ENCODE measurements around the gene SWAP70. TPM values are rescaled to one million over a fixed set of nuclear protein-coding genes. Genes with fewer than 3 reads are reported as not detected.

The SWAP70 gene
- total and polyA plus RNA-seq, 10 of the 15 experiments (the other 5 are each of a cell fraction or from before 2014, with no cell fraction given): 20.6 to 62.4 (median 41.7) TPM

- POLR2A ChIA-PET: no interaction called here
These were observed 109.6 kb downstream of the SWAP70 start for GRCh38 chr11:9773524-9773923.

GRCh38 chr11:9774109-9774508 lies 110.2 kb downstream of the SWAP70 start:
- ATAC-seq (no peak), FAIRE-seq (no peak), DNase-seq (ENCODE audit: low read depth, low spot score) (no peak)
- ChIA-PET SMC1A (ENCODE audit: uncharacterized antibody, unreplicated experiment) (no interaction called here), CTCF (no interaction called here), RAD21 (ENCODE audit: unreplicated experiment) (no interaction called here), POLR2A (no interaction called here)
- no peaks in the 10 kb centered on the region for H4K20me1 ChIP-seq (ENCODE audit: control insufficient read depth, insufficient read depth)
- no peaks in the 10 kb centered on the region for H3K9me3 ChIP-seq (replicated peaks; ENCODE audit: control insufficient read depth, insufficient read depth, low read length)
- in situ Hi-C loops (cut with MboI): no loop called here
- no peaks in the 10 kb centered on the region for H3K27me3 ChIP-seq (replicated peaks in 1 of 2; ENCODE audit: control insufficient read depth in 2 of 2, insufficient read depth in 2 of 2, low read length in 1 of 2)
- H2AFZ ChIP-seq (ENCODE audit: control insufficient read depth, low read depth, low read length): no peak overlapping the region
- no peak overlapping the region for H3K4me3 ChIP-seq
- no peak overlapping the region for H3K4me2 ChIP-seq (ENCODE audit: control insufficient read depth, insufficient read depth)
- no peak overlapping the region for H3K27ac ChIP-seq (ENCODE audit: control insufficient read depth, insufficient read depth)
- H3K9ac ChIP-seq (ENCODE audit: control insufficient read depth, insufficient read depth, low read length): no peak overlapping the region
- BruUV-seq (replicated peaks): no TSS peak
- no peaks in the 10 kb centered on the region for H3K36me3 ChIP-seq (ENCODE audit: control insufficient read depth in 2 of 2, insufficient read depth in 2 of 2, low read length in 1 of 2)
- H3K4me1 ChIP-seq (ENCODE audit: control insufficient read depth, insufficient read depth, low read length): no peaks in the 10 kb centered on the region
- intact Hi-C loops (cut with micrococcal nuclease; ENCODE audit: unreplicated experiment): no loop called here
- no peaks in the 10 kb centered on the region for H3K79me2 ChIP-seq (ENCODE audit: control insufficient read depth, insufficient read depth, low read length)
- no peak for TF ChIP-seq SMAD1 (IDR thresholded peaks at IDR 0.05; ENCODE audit: low read depth, partially characterized antibody)
- TF ChIP-seq POU2F2 (IDR thresholded peaks at IDR 0.05; ENCODE audit: borderline replicate concordance, low read depth, low read length): no peak
- no peak for TF ChIP-seq ZSCAN29 (IDR thresholded peaks at IDR 0.05)
- no peak for TF ChIP-seq CBFB (IDR thresholded peaks at IDR 0.05; ENCODE audit: low read depth)
- no peak for TF ChIP-seq HDAC2 (IDR thresholded peaks at IDR 0.05)
- no peak for TF ChIP-seq PAX5 (IDR thresholded peaks at IDR 0.05; ENCODE audit: borderline replicate concordance, low read depth, low read length)
- no peak for TF ChIP-seq MXI1 (IDR thresholded peaks at IDR 0.05; ENCODE audit: low read depth, low read length)
- no peak for TF ChIP-seq MLLT1 (IDR thresholded peaks at IDR 0.05)
- TF ChIP-seq RCOR1 (conservative IDR thresholded peaks at IDR 0.05; ENCODE audit: low read depth, low read length): no peak
- TF ChIP-seq MYC (IDR thresholded peaks at IDR 0.05; ENCODE audit: insufficient read depth, insufficient read length, insufficient replicate concordance, low read length, severe bottlenecking): no peak
- no peak for TF ChIP-seq CUX1 (IDR thresholded peaks at IDR 0.05; ENCODE audit: insufficient replicate concordance, low read depth, low read length)

More at GRCh38 chr11:9773524-9773923, 109.6 kb downstream of the SWAP70 start:
- TF ChIP-seq SMARCA5 (IDR thresholded peaks at IDR 0.05): no peak
- no peak for TF ChIP-seq NR2C2 (IDR thresholded peaks at IDR 0.05; ENCODE audit: borderline replicate concordance, control insufficient read depth, insufficient read length, low read depth)
- no peak for TF ChIP-seq ETV6 (conservative IDR thresholded peaks at IDR 0.05 in 1 of 2, IDR thresholded peaks at IDR 0.05 in 1 of 2; ENCODE audit: borderline replicate concordance in 1 of 2, low read depth in 1 of 2)
- no peak for TF ChIP-seq ZNF207 (IDR thresholded peaks at IDR 0.05; ENCODE audit: borderline replicate concordance)
- no peak for TF ChIP-seq YY1 (IDR thresholded peaks at IDR 0.05; ENCODE audit: low read depth, low read length)
- intact Hi-C loops (cut with micrococcal nuclease; ENCODE audit: unreplicated experiment): no loop called here
- ChIA-PET CTCF (no interaction called here), RAD21 (ENCODE audit: unreplicated experiment) (no interaction called here), SMC1A (ENCODE audit: uncharacterized antibody, unreplicated experiment) (no interaction called here)
- H3K36me3 ChIP-seq (ENCODE audit: control insufficient read depth in 2 of 2, insufficient read depth in 2 of 2, low read length in 1 of 2): no peaks in the 10 kb centered on the region
- BruUV-seq (replicated peaks): no TSS peak
- H3K9me3 ChIP-seq (replicated peaks; ENCODE audit: control insufficient read depth, insufficient read depth, low read length): no peaks in the 10 kb centered on the region
- no peak overlapping the region for H2AFZ ChIP-seq (ENCODE audit: control insufficient read depth, low read depth, low read length)
- FAIRE-seq (no peak), DNase-seq (ENCODE audit: low read depth, low spot score) (no peak), ATAC-seq (no peak)
- no peak overlapping the region for H3K9ac ChIP-seq (ENCODE audit: control insufficient read depth, insufficient read depth, low read length)
- no peaks in the 10 kb centered on the region for H4K20me1 ChIP-seq (ENCODE audit: control insufficient read depth, insufficient read depth)
- WGBS (ENCODE audit: insufficient coverage, insufficient replicate concordance, low lambda C conversion rate, missing lambda C conversion rate): 100% methylated on average over 2 of the region's 2 CpGs
- H3K27me3 ChIP-seq (replicated peaks in 1 of 2; ENCODE audit: control insufficient read depth in 2 of 2, insufficient read depth in 2 of 2, low read length in 1 of 2): no peaks in the 10 kb centered on the region
- in situ Hi-C loops (cut with MboI): no loop called here
- H3K4me1 ChIP-seq (ENCODE audit: control insufficient read depth, insufficient read depth, low read length): no peaks in the 10 kb centered on the region
- H3K27ac ChIP-seq (ENCODE audit: control insufficient read depth, insufficient read depth): no peak overlapping the region
- no peak overlapping the region for H3K4me2 ChIP-seq (ENCODE audit: control insufficient read depth, insufficient read depth)
- no peak overlapping the region for H3K4me3 ChIP-seq
- no peaks in the 10 kb centered on the region for H3K79me2 ChIP-seq (ENCODE audit: control insufficient read depth, insufficient read depth, low read length)

Measured in GM12878 (cell line).